Left hindlimb (tissue), 1 donor: ENCODE measurements around the gene GRIK4.
A peak's percentile ranks its signal among the peaks of the same experiment; 100 is the strongest.
"Not testable (repeated sequence)": the region's sequence is repeated elsewhere in the genome, so short reads cannot be mapped to it uniquely, and the experiment has no call there.

ENCODE experiments used
- DNase-seq: peaks from one replicate; pipeline ENCODE4 v3.0.0-alpha.2; 2018

GRIK4 gene, protein sequence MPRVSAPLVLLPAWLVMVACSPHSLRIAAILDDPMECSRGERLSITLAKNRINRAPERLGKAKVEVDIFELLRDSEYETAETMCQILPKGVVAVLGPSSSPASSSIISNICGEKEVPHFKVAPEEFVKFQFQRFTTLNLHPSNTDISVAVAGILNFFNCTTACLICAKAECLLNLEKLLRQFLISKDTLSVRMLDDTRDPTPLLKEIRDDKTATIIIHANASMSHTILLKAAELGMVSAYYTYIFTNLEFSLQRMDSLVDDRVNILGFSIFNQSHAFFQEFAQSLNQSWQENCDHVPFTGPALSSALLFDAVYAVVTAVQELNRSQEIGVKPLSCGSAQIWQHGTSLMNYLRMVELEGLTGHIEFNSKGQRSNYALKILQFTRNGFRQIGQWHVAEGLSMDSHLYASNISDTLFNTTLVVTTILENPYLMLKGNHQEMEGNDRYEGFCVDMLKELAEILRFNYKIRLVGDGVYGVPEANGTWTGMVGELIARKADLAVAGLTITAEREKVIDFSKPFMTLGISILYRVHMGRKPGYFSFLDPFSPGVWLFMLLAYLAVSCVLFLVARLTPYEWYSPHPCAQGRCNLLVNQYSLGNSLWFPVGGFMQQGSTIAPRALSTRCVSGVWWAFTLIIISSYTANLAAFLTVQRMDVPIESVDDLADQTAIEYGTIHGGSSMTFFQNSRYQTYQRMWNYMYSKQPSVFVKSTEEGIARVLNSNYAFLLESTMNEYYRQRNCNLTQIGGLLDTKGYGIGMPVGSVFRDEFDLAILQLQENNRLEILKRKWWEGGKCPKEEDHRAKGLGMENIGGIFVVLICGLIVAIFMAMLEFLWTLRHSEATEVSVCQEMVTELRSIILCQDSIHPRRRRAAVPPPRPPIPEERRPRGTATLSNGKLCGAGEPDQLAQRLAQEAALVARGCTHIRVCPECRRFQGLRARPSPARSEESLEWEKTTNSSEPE

DNA sequence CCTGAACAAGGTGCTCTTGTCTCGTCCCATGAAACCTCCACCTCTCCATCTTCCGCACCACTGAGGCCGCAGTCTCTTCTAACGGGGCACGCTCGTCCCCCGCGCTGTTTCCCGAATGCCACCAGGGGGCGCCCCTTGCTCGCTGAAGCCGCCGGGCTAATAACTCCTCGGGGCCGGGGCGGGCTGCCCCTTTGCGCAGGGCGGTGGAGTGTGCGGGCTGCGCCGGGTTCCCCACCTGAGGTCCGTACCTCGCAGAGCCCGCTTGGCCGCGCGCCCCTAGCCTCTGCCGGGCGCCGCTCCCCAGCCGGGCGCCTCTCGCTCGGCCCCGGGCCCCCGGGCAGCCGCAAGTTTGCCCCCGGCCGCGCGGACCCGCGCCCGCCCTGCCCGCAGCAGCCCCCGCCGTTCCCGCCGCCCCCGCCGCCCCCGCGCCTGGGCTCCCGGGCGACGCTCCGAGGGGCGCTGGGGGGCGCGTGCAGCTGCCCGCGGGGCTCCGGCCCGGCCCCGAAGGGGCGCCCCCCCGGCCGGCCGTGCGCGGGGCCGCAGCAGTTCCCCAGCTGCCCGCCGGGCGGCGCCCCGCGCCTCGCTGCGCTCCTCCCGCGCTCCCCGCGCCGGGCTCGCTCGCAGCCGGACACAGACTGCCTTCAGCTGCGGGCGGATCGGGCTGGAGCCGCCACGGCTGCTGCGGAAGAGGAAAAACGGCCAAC lies at the start of gene GRIK4:
Gene GRIK4, plus strand, starts transcription at position 633 of the 704 bp plus-strand sequence. CDS start 148,571 bp downstream, outside the sequence.
- DNase-seq: peak; percentile 84

DNA sequence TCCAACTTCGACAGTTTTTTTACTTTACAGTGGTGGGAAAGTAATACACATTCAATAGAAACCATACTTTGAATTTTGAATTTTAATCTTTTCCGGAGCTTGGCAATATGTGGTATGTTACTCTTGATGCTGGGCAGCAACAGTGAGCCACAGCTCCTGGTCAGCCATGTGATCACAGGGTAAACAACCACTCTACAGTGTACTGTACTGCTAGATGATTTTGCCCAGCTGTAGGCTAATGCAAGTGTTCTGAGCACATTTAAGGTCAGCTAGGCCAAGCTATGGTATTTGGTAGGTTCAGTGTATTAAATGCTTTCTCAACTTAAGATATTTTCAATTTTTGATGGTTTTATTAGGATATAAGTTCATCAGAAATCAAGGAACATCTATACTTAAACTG lies 48.7 kb upstream of the GRIK4 start:
- no peak for DNase-seq

DNA sequence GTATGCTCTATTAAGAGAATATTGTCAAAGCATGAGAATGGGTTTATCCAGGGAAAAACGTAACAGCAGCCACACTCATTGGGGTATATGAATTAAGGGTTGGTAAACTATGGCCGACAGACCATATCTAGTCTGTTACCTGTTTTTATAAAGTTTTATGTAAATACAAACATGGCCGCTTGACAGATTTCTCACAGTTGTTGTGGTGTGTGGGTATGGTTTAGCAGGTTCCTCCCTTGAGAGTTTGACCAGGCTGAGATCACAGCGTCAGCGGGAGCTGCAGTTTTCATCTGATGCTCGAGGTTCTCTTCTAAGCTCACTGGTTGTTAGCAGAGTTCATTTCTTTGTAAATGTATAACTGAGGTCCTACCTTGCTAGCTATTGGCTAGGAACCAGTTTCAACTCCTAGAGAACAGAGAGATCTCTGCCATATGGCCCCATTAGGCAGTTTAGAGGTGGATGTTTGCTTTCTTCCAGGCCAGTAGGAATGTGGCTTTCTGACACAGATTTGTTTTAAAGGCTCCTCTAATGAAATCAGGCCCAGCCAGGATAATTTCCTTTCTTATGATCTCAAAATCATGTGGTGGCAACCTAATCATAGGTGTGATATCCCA lies 45.5 kb upstream of the GRIK4 start:
- DNase-seq: no peak

DNA sequence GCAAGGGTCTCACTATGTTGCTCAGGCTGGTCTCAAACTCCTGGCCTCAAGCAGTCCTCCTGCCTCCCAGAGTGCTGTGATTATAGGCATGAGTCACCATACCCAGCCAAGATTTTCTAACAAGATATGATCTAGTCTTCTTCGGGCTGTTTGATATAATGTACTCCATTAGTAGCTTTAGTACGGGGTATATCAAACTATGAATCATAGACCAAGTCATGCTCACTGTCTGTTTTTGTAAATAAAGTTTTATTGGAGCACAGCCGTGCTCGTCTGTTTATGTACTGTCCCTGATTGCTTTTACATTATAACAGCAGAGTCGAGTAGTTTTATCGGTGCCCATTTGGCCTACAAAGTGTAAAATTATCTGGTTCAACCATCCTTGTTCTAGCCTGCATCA lies 43.9 kb upstream of the GRIK4 start:
- no peak for DNase-seq

DNA sequence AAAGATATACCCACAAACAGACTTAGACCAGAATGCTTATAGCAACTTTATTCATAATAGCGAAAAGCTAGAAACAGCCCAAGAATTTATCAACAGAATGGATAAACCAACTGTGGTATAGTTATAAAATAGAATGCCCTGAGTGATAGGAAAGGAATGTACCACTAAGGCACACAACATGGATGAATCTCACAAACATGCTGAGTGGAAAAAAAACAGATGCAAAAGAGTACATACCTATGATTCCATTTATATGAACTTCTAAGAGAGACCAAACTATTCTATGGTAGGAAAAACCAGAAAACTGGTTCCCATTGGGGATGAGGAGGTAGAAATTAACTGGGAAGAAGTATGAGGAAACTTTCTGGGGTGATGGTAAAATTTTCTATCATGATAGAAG lies 40.4 kb upstream of the GRIK4 start:
- no peak for DNase-seq

DNA sequence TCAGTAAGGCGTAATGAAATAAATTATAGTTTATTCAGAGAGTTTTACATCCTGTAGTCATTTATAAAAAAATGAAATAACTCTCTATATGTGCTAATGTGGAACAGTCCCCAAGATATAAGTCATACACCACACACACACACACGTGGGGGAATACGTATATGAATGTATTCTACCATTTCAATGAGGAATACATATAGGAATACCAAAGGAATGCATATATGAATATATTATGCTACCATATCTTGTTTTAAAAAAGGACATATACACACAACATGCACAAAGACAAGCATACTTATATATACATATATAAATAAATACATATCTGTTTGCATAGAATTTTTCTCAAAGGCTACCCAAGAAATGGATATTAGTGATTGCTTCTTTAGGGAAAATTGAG lies 39.6 kb upstream of the GRIK4 start:
- DNase-seq: no peak

DNA sequence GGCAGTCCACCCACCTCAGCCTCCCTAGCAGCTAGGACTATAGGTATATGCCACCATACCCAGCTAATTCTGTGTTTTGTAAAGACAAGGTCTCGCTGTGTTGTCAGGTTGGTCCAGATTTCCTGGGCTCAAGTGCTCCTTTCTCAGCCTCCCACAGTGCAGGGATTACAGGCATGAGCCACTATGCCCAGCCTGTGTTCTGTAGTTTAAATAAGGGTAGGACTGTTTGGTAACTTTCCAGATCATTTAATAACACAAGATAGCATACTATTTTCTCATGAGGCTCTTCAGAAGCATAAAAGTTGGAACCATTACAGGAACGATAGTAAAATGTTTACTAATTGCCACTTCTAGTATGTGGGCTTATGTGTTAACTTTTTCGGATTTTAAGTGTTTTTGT lies 38.0 kb upstream of the GRIK4 start:
- no peak for DNase-seq

DNA sequence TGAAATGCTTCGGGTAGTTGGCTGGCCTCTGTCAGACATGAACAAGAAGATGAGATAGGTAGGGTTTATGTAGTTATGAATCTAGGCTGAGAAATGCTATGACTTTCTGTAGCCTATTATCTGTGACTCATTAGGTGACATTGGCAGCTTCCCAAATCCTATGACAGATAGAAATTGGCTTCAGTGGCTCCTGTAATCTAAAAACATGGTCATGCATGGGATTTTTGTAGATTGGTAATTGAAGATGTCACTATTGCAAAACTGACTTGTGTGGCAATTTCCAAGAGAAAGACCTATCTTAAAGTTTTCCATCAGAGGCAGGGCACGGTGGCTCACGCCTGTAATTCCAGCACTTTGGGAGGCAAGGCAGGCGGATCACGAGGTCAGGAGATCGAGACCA lies 29.4 kb upstream of the GRIK4 start:
- no peak for DNase-seq

DNA sequence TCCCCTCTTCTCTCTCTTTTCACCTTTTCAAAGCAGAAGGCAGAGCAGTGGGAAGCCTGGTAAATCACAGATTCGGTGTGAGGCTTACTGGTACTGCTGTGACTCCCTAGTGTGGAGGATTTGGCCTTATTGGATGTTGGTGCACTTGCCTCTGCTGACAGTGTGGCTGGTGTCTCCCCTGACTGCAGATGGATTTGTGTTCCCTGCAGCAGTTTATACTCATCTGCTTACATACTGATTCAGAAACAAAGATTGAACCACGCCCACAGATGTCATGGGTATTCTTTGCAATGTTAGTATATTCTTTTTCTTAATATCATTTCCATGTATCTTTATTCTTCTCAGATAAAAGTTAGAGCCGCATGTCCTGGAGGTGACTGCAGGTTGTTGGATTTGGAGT lies 26.8 kb upstream of the GRIK4 start:
- DNase-seq: no peak

DNA sequence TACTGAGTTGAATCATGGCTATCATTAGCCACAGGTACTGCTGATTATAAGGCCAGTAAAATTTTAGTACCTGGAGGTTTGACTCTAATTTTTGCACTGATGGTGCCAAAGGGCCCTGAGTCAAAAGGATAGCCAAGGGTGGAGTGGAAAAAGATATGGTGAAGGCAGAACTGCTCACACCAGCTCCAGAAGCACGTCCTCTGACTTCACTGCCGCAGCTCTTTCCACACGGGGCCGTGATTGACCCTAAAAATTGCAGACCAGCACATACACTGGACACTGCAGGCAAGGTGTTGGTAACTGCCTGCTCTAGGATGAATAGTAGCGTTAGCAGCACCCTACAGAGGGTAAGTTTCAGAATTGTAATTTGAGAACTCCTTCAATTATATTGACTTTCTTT lies 25.4 kb upstream of the GRIK4 start:
- no peak for DNase-seq

DNA sequence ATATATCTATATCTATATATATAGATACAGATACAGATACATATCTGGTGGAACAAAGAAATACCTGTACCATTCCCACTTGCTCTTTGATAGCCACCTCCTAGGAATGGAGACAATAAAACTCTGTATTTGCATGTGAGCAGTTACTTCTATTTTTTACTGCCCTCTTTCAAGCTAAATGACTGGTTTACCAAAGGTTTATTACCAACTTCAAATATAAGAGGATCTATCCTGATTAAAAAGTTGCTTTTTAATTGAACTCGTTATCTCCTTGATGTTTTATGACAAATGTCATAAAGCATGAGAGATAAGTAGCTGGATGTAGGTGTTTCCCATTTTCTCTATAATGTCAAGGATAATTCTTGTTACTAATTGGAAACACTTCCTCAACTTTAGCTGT lies 21.7 kb upstream of the GRIK4 start:
- no peak for DNase-seq

DNA sequence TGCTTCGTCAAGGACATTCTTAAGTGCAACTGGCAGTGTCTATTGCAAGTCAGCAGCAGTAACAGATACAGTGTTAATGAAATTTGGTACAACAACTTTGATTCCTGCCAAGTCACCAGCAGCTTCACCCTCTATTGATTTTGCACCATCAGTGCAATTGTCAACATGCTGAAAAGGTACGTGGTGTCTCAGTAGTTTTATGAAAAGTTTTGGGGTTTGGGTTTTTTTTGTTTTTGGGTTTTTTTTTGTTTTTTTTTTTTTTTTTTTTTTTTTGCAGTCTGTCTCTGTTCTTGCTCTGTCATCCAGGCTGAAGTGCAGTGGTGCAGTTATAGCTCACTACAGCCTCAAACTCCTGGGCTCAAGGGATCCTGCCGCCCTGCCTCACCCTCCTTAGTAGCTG lies 19.1 kb upstream of the GRIK4 start:
- no peak for DNase-seq

DNA sequence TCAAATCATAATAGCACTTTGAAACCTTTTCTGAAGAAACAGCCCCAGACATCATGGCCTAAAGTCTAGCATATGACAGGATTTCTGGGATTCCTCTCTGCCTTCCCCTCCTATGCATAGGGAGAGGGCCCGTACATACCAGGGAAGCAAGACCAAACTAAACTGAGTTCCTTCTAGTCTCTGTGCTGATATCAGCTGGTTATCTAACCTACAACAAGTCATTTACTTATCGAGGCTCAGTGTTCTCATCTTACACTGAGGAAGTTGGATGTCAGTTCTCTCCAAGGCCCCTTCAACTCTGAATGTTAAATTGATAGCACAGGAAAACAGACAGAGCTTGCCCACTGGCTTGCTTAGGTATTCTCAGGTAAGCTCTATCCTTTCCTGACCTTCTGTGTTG lies 17.0 kb upstream of the GRIK4 start:
- no peak for DNase-seq

DNA sequence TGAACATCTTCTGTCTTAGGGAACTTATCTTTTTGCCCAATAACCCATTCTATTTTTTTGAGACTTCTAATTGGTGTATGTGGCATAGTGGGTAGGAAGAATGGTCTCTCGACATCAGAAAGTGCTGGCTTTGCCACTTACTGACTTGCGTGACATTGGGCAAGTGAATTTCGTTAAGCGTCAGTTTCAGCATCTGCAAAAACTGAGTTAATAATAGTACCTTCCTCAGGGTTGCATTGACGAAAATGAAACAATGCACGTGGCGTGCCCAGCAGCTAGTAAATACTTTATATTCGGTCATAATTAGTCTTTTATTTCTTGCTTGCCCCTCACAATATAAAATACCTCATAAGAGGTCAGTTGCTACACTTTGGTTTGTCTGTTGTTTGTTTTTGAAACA lies 12.5 kb upstream of the GRIK4 start:
- DNase-seq: no peak

DNA sequence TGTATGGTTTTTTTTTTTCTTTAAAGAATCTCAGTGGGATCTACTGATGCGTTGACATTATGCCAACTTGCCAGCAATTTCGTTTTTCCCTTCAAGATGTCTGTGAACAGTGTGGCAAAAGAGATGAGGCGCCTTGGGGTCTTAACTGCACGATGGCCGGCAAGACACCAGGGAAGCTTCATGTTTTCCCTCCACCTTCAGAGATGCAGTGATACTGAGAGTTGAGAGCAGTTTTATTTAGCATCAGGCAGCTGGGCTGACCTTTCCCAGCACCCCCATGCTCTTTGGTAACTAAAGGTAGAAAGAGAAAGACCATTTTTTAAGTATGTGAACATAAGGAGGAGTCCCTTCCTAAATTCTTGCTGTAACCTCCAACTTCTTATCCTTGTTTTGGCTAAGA lies 11.7 kb upstream of the GRIK4 start:
- DNase-seq: no peak

DNA sequence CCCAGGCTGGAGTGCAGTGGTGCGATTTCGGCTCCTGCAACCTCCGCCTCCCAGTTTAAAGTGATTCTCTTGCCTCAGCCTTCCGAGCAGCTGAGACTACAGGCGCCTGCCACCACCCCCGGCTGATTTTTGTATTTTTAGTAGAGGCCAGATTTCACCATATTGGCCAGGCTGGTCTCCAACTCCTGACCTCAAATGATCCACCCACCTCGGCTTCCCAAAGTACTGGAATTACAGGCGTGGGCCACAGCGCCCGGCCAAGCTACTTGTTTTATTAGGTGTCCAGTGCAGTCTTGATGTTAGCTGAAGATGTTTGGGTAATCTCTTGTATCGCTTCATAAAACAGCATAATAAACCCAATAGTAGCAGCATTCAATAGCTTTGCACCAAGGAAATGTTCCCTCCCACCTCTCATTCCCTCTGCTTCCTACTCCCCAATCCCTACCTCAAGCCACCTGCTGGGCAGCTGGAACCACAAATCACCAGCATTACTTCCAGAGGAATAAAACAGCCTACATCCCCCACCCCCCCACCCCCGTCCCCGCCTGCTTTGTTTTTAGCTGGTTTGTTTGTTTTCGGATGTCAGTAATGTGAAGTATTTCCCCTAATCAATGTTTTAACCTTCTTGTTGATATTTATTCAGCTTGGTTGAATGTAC lies 11.0 kb upstream of the GRIK4 start:
- DNase-seq: no peak

DNA sequence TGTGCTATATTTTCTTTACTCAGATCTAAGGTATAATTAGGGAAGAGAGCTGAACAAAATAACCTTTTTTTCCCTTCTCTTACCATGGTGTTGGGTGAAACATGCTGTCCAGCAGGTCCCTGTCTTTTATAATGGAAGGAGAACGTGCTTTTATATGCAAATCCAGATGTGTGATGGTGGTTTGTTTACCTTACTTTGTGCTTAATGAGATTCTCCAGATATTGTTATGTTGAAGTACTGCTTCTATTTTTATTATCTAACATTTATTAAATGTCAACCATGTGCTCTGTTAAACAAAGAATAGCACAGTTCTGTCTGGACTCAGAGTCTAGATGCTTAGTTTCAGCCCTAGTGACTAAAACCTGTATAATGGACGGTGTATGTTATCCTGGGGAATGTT lies 10.1 kb upstream of the GRIK4 start:
- DNase-seq: no peak

DNA sequence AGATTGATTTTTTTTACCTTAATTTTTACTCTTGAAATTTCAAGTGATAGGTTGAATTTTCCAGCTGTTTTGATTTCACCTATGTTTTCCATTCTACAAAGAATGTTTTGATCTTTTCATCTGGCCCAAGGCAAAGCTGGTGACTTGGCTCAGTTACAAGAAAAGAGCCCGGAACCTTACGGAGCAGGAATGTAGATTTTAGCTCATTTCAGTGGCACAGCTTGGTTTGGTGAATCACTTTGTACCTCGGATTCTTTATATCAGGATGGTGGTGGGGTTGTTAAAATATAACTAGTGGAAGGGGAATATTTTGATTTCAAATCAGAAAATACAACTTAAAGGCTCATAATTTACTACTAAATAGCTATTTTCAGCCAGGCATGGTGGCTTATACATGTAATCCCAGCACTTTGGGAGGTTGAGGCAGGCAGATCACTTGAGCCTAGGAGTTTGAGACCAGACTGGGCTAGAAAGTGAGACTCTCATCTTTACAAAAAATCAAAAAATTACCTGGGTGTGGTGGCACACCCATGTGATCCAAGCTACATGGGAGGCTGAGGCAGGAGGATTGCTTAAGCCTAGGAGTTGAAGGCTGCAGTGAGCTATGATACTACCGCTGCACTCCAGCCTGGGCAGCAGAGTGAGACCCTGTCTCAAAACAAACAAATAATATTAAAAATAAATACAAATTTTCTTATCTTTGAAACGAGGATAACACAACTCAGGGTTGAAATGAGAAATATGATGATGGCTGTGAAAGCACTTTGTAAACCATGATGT lies 9.4 kb upstream of the GRIK4 start:
- no peak for DNase-seq

DNA sequence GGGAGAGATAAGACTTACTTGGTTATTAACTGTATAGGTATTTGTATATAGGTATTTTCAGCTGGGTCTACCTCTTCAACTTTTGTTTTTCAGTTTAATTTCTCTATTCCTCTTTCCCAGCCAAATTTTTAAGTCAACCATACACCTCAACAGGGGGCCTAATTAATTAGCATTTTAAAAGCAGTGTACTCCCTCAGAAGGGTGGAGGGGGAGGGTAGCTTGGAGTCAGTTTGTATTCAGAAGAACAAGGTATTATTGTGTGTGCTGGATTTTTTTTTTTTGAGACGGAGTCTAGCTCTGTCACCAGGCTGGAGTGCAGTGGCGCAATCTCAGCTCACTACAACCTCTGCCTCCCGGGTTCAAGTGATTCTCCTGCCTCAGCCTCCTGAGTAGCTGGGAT lies 8.0 kb upstream of the GRIK4 start:
- DNase-seq: not testable (repeated sequence)

DNA sequence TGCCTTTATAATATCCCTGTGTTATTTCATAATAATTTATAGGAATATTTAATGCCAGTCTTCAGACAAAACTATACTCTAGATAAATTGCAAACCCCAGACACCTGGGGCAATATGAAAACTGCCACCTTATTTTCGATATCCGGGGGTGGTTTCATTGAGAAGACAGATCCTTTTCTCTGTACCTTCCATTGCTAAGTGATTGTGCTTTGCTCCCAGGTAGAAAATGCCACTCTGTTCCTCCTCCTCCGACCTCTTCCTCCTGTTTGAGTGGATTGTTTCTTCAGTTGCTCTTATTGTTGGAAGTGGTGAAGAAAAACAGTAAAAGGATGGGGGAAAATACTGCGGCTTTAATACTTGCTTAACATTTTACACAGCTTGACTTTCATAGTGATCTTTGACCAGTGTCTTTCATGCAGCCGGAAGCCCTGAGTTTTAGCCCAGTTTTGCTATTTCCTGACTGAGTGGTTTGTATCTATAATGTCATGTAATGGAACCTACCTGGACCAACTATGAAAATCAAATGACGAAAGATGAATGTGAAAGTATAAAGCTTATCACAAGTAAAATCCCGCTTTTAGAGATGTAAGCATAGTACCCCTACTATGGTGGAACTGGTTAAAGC lies 5.6 kb upstream of the GRIK4 start:
- DNase-seq: no peak
